ENCODE data around the gene S1PR5.
"Not testable (repeated sequence)": the region's sequence is repeated elsewhere in the genome, so short reads cannot be mapped to it uniquely, and the experiment has no call there.

S1PR5 gene

GRCh38 chr19:10517361-10517759, at the start of gene S1PR5:
S1PR5 (minus strand) TSS chr19:10517447; CDS start chr19:10515011, 2,436 bp downstream.
- DNase-seq = no peak

- peak; percentile 26 to 69 (median 50) for DNase-seq
These were observed 49.6 kb upstream of the S1PR5 start for GRCh38 chr19:10566658-10567410.

DNA sequence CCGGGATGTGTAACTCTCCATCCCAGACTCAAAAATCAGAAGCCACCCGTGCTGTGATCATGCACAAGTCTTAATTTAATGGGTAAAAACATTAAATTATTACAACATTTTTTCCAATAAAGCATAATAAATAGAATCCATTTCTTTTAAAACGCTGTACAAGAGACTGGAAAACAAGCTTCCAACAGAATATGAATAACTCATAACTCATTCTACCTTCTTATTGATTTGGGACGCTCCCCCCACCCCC, 49.1 kb upstream of the S1PR5 start:
- DNase-seq = no peak

GRCh38 chr19:10565567-10566407, 48.5 kb upstream of the S1PR5 start, which contains the start of gene KRI1:
KRI1 (minus strand) TSS chr19:10566010; CDS start chr19:10565999, 11 bp downstream.
- DNase-seq = peak; percentile 96 to 99 (median 98)

- peak in 4 of 6 experiments; percentile 30 to 56 (median 43) for DNase-seq
These were observed 47.9 kb upstream of the S1PR5 start for GRCh38 chr19:10565028-10565566.

GRCh38 chr19:10562609-10563008, 45.4 kb upstream of the S1PR5 start:
- DNase-seq = no peak

DNA sequence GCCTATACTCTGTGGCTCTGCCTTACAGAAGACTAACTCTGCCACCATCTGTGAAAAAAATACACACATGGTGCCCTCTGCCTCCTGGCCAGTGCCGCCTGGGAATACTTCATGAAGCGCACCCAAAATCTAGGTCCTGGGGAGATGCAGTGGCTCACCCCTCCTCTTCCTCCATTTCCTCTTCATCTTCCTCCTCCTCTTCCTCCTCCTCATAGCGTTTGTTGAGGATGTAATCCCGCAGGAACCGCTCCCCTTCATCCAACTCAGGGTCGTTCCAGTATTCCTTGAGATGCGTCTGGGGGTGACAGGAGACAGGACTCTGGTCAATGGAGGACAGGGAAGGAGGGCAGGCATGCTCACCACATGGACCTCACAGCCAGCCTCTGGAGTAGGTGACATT, 42.9 kb upstream of the S1PR5 start:
- DNase-seq = no peak

DNA sequence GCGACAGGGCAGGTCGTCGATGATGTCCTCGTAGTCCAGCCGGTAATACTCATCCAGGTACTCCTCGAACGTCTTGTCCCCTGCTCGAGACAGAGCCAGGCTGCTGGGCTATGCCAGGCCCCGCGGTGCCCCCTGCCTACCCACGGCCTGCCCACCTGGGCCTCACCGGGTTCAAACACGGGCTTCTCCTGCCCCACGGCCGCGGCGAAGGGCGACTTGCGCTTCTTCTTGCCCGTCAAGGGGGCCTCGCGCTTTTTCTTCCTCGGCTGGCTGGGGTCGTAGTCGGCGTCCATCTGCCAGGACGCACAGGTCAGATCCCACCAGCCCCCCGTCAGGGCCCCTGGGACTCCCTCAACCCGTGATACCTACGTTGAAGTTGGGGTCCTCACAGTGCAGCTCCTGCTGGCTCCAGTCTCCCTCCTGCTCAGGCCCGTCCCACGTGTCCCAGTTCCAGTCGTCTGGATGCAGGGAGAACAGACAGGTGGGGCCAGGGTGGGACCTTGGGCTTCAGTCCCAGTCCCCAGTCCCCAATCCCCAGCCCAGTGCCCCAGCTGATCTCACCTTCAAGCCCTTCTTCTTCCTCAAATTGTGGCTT, 40.5 kb upstream of the S1PR5 start:
- DNase-seq = no peak

DNA sequence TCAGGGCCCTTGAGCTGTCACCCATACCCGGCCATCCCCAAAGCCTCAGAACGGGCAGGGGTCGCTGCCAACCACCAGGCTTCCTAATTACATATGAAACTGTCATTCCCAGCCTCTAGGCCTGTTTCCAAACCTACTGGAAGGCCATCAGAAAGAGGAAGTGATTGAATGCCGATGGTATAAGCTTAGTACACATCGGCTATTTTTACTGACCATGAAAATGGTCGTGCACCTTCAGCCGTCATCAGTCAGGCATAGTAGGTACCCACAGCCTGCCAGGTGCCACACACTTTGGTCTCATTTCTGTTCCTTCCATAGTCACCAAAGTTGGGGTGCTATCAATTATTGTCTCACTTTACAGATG, 38.3 kb upstream of the S1PR5 start:
- no peak for DNase-seq

DNA sequence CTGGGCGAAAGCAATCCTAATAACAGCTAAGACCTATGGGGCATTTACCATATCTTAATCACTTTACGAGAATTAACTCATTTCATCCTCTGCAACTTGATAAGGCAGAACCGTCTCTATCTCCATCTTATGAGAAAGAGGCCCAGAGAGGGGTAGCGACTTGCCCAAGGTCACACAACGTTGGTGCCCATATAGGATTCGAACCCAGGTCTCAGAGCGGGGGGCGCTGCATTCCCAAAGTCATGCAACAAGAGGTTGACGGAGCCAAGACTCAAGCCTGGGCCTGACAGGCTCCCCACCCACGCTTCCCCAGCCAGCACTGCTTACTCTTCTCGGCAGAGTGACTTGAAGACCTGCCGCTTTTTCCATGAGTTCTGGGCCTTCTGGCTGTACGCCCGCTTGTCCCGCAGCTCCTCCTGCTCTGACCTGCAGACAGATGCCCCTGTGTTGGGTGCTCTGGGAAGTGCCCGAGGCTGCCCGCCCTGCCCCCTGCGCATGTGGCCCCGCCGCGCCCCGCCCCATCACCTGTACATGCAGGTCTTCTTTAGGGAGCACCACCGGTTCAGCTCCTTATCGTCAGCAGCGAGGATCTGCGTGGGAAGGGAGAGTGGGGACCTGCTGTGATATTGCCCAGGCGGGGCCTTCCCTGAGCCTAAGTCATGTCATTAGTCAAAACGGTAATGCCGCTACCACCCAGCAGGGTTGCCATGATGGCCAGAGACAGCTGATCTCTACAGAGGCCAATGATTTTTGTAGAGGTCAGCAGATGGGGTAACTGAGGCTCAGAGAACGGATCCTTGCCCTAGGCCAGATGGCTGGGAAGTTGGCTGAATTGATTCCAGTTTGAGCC, 37.7 kb upstream of the S1PR5 start:
- DNase-seq = no peak

- DNase-seq = peak; percentile 22 to 70 (median 34)
These were observed 36.7 kb upstream of the S1PR5 start for GRCh38 chr19:10553943-10554381.

- peak in 2 of 6 experiments; percentile 13 to 15 for DNase-seq
These were observed 35.9 kb upstream of the S1PR5 start for GRCh38 chr19:10553087-10553667.

DNA sequence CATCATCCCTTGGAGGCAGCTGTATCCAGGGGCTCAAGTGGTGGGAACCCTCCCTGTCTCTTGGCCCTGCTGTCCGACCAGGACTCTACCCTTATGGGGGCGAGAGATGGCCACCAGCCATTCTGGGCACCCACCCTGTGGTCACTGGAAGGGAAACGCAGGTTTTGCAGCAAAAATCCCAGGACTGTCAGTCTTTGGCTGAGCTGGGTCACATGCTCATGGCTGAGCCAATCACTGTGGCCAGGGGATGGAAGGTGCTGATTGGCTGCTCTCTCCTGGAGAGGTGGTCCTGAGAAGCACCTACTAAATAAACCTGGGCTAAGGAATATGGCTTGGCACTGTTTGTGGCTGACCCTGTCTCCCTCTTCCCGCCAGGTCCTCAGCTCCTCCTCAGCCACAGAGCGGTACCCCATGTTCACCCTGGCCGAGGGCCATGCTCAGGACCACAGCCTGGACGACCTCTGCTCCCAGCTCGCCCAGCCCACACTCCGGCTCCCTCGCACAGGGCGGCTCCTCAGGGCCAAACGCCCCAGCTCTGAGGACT, 35.3 kb upstream of the S1PR5 start:
- DNase-seq = peak in 2 of 6 experiments; percentile 16 to 21

GRCh38 chr19:10551698-10552301, 34.6 kb upstream of the S1PR5 start:
- peak in 4 of 6 experiments; percentile 10 to 23 (median 17) for DNase-seq

DNA sequence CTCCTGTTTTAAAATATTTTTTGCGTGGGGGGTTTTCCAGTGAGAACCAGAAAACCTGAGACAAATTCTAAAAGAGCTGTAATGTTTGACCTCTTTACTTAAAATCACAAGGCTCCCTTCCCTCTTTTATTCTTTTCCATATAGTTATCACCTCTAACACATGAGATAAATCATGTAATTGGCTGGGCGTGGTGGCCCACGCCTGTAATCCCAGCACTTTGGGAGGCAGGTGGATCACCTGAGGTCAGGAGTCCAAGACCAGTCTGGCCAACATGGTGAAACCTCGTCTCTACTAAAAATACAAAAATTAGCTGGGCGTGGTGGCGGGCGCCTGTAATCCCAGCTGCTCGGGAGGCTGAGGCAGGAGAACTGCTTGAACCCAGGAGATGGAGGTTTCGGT, 33.8 kb upstream of the S1PR5 start:
- DNase-seq = not testable (repeated sequence)

- DNase-seq = no peak
These were observed 33.1 kb upstream of the S1PR5 start for GRCh38 chr19:10550336-10550735.

DNA sequence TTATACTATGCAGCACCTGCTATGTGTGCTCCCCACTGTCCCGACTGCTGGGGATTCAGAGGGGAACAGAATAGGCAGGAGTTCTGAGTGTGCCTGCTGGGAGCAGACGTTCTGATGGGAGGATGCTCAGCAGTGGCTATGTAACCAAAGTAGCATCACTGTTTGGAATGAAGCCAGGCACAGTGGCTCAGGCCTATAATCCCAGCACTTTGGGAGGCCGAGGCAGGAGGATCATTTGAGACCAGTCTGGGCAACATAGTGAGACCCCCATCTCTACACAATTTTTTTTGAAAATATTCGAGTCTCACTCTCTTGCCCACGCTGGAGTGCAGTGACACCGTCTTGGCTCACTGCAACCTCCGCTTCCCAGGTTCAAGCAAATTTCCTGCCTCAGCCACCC, 32.5 kb upstream of the S1PR5 start:
- no peak for DNase-seq

DNA sequence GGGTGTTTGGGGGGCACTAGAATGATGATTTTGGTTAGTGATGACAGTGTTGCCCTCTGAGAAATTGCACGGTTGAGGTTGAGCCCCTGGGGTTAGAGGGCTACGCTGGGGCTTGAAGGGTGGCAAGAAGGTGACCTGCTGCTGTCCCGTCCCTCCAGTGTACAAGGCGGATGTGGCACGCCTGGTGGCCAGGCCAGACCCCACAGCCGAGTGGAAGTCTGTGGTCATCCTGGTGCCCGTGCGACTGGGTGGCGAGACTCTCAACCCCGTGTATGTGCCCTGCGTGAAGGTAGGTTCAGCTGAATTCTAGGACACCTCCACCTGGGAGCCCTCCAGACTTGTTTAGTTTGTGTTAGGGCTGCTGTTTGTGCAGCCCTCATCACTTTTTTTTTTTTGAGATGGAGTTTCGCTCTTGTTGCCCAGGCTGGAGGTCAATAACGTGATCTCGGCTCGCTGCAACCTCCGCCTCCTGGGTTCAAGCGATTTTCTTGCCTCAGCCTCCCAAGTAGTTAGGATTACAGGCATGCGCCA, 31.6 kb upstream of the S1PR5 start:
- DNase-seq = no peak

DNA sequence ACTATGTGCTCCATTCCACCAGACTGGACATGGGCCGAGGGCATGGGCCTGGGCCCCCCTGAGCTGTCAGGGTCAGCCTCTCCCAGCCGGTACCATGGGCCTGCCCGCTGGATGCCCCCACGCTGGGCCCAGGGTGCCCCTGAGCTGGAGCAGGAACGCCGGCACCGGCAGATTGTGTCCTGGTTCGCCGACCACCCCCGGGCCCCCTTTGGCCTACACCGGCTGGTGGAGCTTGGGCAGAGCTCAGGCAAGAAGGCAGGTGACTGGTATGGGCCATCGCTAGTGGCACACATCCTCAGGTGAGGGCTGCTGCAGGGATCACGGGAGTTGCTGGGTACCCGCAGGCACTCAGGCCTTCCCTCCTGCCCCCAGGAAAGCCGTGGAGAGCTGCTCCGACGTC, 29.6 kb upstream of the S1PR5 start:
- DNase-seq = no peak

DNA sequence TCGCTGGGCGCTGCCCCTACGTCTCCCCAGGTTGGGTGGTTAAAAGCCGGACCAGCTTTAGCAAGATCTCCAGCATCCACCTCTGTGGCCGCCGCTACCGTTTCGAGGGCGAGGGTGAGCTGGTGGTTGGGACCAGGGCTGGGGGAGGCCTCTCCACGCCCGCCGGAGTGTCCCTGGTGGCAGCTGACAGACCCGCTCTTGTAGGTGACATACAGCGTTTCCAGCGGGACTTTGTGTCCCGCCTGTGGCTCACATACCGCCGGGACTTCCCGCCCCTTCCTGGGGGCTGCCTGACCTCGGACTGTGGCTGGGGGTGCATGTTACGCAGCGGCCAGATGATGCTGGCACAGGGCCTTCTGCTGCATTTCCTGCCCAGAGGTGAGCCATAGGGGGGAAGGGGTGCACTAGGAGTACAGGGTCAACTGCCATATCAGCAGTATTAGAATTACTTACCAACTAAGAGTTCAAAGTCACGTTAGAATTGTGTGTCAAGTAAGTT, 27.6 kb upstream of the S1PR5 start:
- peak in 1 of 6 experiments; percentile 13 for DNase-seq

- peak in 2 of 6 experiments; percentile 25 to 43 for DNase-seq
These were observed 27.1 kb upstream of the S1PR5 start for GRCh38 chr19:10544242-10544752.

Measured in stimulated activated naive CD4-positive, alpha-beta T cell (primary cell).